Hematopoietic multipotent progenitor cell (in vitro differentiated cells): ENCODE data around the gene LYPD6B. TPM values are rescaled to one million over a fixed set of nuclear protein-coding genes. Genes with fewer than 3 reads are reported as not detected.
"Not testable (repeated sequence)": the region's sequence is repeated elsewhere in the genome, so short reads cannot be mapped to it uniquely, and the experiment has no call there.

ENCODE experiments used
- DNase-seq, 3 donors: peaks; one replicate each; pipeline ENCODE4 v3.0.0-alpha.2; 2011 to 2015; ENCODE audit warnings: low read depth in 2 of 3, low spot score in 2 of 3
- total RNA-seq: library from RNA; depleted of rRNA; stranded (reverse); fragments of >200 nt; gene quantifications from one replicate; pipeline ENCODE4 v1.2.3, GENCODE V29; 2012

LYPD6B gene
- total RNA-seq, 1 donor, result 0.81 TPM

GRCh38 chr2:149256877-149257276 is 218.4 kb downstream of the LYPD6B start:
- DNase-seq, result not testable (repeated sequence)

DNA sequence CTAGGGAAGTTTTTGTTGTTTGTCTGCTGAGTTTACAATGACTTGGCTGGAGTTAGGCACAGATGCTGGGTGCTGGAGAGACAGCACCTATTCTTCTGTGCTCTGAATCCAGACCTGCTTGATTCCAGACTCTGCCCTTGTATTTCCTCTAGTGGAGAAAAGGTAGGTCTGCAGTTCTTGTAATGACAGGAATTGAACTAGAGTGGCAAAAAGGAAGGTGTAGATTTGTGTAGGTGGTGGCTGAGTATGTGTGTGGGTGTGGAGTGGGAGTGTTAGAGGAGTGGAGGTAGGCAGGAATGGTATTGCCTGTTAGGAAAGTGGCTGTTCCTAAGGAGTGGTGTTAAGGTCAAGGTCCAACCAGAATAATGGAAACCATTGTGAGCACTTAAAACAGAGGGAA is 220.0 kb downstream of the LYPD6B start:
- no peak for DNase-seq

DNA sequence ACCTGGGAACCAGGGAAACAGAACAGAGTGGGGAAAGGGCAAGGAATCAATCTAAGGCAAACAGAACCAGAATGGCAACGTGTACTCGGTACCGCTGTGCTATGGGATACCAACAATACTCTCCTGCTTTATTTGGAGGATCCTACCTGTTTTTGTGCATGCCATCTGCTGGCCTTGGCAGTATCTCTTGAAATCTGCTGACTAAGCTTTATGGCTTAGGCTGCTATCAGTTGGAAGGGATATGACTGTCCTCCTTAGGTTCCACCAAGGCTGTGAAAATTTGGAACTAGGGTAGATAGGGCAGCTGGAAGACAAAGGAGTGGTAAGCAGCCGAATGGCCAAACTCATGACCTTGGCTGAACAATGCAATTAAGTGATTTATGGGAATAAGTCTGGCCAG is 220.6 kb downstream of the LYPD6B start:
- DNase-seq, result no peak

DNA sequence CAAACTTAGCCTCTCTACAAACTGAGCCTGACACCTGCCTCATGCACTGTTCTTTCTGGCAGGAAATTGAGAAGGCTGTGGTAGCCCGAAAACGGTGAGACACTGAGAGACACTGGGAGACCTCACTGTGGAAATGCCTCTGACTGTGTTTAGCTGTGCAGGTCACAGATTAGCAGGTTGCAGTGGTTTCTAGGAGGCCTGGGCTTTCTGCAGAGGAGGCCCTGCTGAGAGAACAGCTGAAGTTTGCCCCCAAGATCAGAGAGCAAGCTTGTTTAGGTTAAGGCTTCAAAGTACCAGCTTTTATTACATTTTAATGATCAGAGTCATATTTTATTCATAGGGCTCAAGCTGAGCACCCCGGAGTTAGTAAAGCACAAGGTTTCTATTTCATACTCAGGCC is 223.2 kb downstream of the LYPD6B start:
- no peak for DNase-seq

Other genes starting within 250 kb of the LYPD6B start
- under 0.01 TPM for gene KIF5C, start 163.5 kb upstream of the LYPD6B start, total RNA-seq